ENCODE results near the gene BOD1L2. TPM values are rescaled to one million over a fixed set of nuclear protein-coding genes. Genes with fewer than 3 reads are reported as not detected.

The BOD1L2 gene
- total RNA-seq, 1 donor from 2014 or later = not detected

- Mint-ChIP-seq H3K27me3 (ENCODE audit: low read depth) (peaks cover 24% of the 10 kb centered on the region), H3K27ac (no peak overlapping the region), H3K9me3 (no peaks in the 10 kb centered on the region), H3K36me3 (no peaks in the 10 kb centered on the region), H3K4me1 (peaks cover 4% of the 10 kb centered on the region), H3K4me3 (no peak overlapping the region)
- TF ChIP-seq, protein P1, sequence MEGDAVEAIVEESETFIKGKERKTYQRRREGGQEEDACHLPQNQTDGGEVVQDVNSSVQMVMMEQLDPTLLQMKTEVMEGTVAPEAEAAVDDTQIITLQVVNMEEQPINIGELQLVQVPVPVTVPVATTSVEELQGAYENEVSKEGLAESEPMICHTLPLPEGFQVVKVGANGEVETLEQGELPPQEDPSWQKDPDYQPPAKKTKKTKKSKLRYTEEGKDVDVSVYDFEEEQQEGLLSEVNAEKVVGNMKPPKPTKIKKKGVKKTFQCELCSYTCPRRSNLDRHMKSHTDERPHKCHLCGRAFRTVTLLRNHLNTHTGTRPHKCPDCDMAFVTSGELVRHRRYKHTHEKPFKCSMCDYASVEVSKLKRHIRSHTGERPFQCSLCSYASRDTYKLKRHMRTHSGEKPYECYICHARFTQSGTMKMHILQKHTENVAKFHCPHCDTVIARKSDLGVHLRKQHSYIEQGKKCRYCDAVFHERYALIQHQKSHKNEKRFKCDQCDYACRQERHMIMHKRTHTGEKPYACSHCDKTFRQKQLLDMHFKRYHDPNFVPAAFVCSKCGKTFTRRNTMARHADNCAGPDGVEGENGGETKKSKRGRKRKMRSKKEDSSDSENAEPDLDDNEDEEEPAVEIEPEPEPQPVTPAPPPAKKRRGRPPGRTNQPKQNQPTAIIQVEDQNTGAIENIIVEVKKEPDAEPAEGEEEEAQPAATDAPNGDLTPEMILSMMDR (IDR thresholded peaks at IDR 0.05; ENCODE audit: unreplicated experiment) = no peak
- DNase-seq (ENCODE audit: low spot score in 2 of 2, unreplicated experiment in 2 of 2) = no peak
Measured at GRCh38 chr18:57142324-57142723, 4.6 kb upstream of the BOD1L2 start.

GRCh38 chr18:57143265-57143664 is 3.6 kb upstream of the BOD1L2 start:
- TF ChIP-seq, protein P1 (IDR thresholded peaks at IDR 0.05; ENCODE audit: unreplicated experiment) = no peak
- no peak overlapping the region for H3K4me3 Mint-ChIP-seq
- H3K4me1 Mint-ChIP-seq = peaks cover 4% of the 10 kb centered on the region
- DNase-seq (ENCODE audit: low spot score in 2 of 2, unreplicated experiment in 2 of 2) = no peak
- peaks cover 27% of the 10 kb centered on the region for H3K27me3 Mint-ChIP-seq (ENCODE audit: low read depth)
- no peak overlapping the region for H3K27ac Mint-ChIP-seq
- H3K9me3 Mint-ChIP-seq = no peaks in the 10 kb centered on the region
- no peaks in the 10 kb centered on the region for H3K36me3 Mint-ChIP-seq

DNA sequence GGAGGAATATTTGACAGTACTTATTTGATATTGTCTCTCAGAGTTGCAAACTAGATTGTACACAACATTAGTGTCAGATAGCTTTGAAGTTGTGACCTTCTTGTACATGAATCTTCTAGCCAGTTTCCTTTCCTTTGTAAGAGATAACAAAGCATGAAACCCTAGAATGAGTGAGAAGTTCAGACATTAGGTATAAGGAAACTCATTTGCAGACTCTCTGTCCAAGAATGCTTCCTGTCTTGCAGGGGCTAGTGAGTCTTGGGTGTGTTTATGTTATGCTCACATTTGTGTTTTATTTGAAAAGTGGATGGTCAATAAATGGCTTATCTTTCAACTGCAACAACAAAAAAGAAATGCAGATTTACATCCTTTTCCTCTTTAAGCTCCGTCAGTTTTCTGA is 1.4 kb downstream of the BOD1L2 start:
- Mint-ChIP-seq H3K4me3 (no peak overlapping the region), H3K9me3 (no peaks in the 10 kb centered on the region), H3K27ac (no peak overlapping the region), H3K4me1 (peaks cover 4% of the 10 kb centered on the region), H3K27me3 (ENCODE audit: low read depth) (peaks cover 48% of the 10 kb centered on the region), H3K36me3 (no peaks in the 10 kb centered on the region)
- no peak for DNase-seq (ENCODE audit: low spot score in 2 of 2, unreplicated experiment in 2 of 2)
- TF ChIP-seq, protein P1 (IDR thresholded peaks at IDR 0.05; ENCODE audit: unreplicated experiment) = no peak

GRCh38 chr18:57149051-57149450 is 2.2 kb downstream of the BOD1L2 start:
- DNase-seq (ENCODE audit: low spot score in 2 of 2, unreplicated experiment in 2 of 2) = no peak
- Mint-ChIP-seq H3K27me3 (ENCODE audit: low read depth) (peaks cover 45% of the 10 kb centered on the region), H3K27ac (no peak overlapping the region), H3K4me3 (no peak overlapping the region), H3K4me1 (peaks cover 4% of the 10 kb centered on the region), H3K9me3 (no peaks in the 10 kb centered on the region), H3K36me3 (no peaks in the 10 kb centered on the region)
- TF ChIP-seq, protein P1 (IDR thresholded peaks at IDR 0.05; ENCODE audit: unreplicated experiment) = no peak

GRCh38 chr18:57149531-57149930 is 2.6 kb downstream of the BOD1L2 start:
- Mint-ChIP-seq H3K9me3 (no peaks in the 10 kb centered on the region), H3K4me1 (peaks cover 4% of the 10 kb centered on the region), H3K36me3 (no peaks in the 10 kb centered on the region), H3K27ac (no peak overlapping the region), H3K4me3 (no peak overlapping the region), H3K27me3 (ENCODE audit: low read depth) (peaks cover 42% of the 10 kb centered on the region)
- no peak for DNase-seq (ENCODE audit: low spot score in 2 of 2, unreplicated experiment in 2 of 2)
- TF ChIP-seq, protein P1 (IDR thresholded peaks at IDR 0.05; ENCODE audit: unreplicated experiment) = no peak

DNA sequence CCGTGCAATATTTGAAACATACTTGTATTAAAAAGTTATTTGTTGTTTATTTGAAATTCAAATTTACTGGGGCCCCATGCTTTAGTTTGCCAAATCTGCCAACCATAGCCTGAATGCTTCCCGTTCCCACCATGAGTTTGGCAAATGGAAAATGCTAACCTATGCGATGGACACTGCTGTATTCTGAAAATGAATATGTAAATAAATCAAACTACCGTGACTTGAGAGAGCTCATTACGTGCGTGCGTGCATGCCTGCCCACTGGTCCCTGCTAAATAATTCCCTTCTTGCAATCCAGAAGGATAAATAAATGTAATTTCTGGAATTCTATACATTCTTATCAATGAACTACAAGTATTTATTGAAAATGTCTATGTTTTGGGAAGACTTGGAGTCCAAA is 3.2 kb downstream of the BOD1L2 start:
- Mint-ChIP-seq H3K4me1 (peaks cover 4% of the 10 kb centered on the region), H3K36me3 (no peaks in the 10 kb centered on the region), H3K4me3 (no peak overlapping the region), H3K27me3 (ENCODE audit: low read depth) (peaks cover 42% of the 10 kb centered on the region), H3K27ac (no peak overlapping the region), H3K9me3 (no peaks in the 10 kb centered on the region)
- TF ChIP-seq, protein P1 (IDR thresholded peaks at IDR 0.05; ENCODE audit: unreplicated experiment) = no peak
- no peak for DNase-seq (ENCODE audit: low spot score in 2 of 2, unreplicated experiment in 2 of 2)

Measured in mesothelial cell of epicardium (in vitro differentiated cells).